Esophagus (tissue), 2 donors: ENCODE measurements around the gene ADRA2C. TPM values are rescaled to one million over a fixed set of nuclear protein-coding genes. Genes with fewer than 3 reads are reported as not detected.

Experiments
- H3K27ac ChIP-seq, 2 donors: one replicate each; pipeline ENCODE4 v1.5.1; 2013; ENCODE audit warnings: low read depth in 2 of 2, mild to moderate bottlenecking in 2 of 2, inconsistent platforms in 1 of 2, low read length in 1 of 2, moderate library complexity in 1 of 2
- H3K27me3 ChIP-seq, 2 donors: one replicate each; pipeline ENCODE4 v1.6.1; 2013; ENCODE audit warnings: low read length in 2 of 2, control low read depth in 1 of 2, mild to moderate bottlenecking in 1 of 2; ENCODE audit not compliant: insufficient read depth in 2 of 2, control insufficient read depth in 1 of 2
- H3K36me3 ChIP-seq, 2 donors: one replicate each; pipeline ENCODE4 v1.6.1; 2013; ENCODE audit warnings: low read length in 1 of 2; ENCODE audit not compliant: control insufficient read depth in 2 of 2, insufficient read depth in 2 of 2
- H3K4me1 ChIP-seq, 2 donors: one replicate each; pipeline ENCODE4 v1.6.1; 2013; ENCODE audit warnings: low read length in 1 of 2; ENCODE audit not compliant: control insufficient read depth in 2 of 2, insufficient read depth in 2 of 2
- H3K4me3 ChIP-seq, 2 donors: one replicate each; pipeline ENCODE4 v1.5.1; 2013; ENCODE audit warnings: low read length in 2 of 2, mild to moderate bottlenecking in 2 of 2, low read depth in 1 of 2, moderate library complexity in 1 of 2
- H3K9me3 ChIP-seq, 2 donors: one replicate each; pipeline ENCODE4 v1.6.1; 2013; ENCODE audit warnings: mild to moderate bottlenecking in 2 of 2, low read depth in 1 of 2, low read length in 1 of 2, moderate library complexity in 1 of 2; ENCODE audit not compliant: control insufficient read depth in 2 of 2, insufficient read depth in 1 of 2
- WGBS, 2 donors: extraction: QIAGEN DNeasy Blood & Tissue Kit; methylation state at CpG; one replicate each; pipeline ENCODE4 v1.1.7; 2013; 5-methylcytosine and 5-hydroxymethylcytosine counted together
- polyA plus RNA-seq, 2 donors: library from polyadenylated mRNA; stranded (reverse); fragments of 200-250 nt; gene quantifications; one replicate each; pipeline ENCODE4 v1.2.3, GENCODE V29; 2013
- donor health status: healthy with polysubstance abuse.
- donor health status: Bipolar disorder and iron deficiency.

Gene ADRA2C
- polyA plus RNA-seq, 2 donors: 0.61 to 1.1 TPM

- Histone ChIP-seq H3K27me3 (peaks cover 0 to 23% of the 10 kb centered on the region in 2 donors), H3K4me3 (no peak overlapping the region), H3K9me3 (peaks cover 11 to 16% of the 10 kb centered on the region in 2 donors), H3K36me3 (no peaks in the 10 kb centered on the region), H3K27ac (no peak overlapping the region), H3K4me1 (peaks cover 6 to 10% of the 10 kb centered on the region in 2 donors)
- 83 to 90% methylated on average over 10 to 11 of the region's 11 CpGs for WGBS, 2 donors
Measured at GRCh38 chr4:3722446-3723231, 43.5 kb upstream of the ADRA2C start.

DNA sequence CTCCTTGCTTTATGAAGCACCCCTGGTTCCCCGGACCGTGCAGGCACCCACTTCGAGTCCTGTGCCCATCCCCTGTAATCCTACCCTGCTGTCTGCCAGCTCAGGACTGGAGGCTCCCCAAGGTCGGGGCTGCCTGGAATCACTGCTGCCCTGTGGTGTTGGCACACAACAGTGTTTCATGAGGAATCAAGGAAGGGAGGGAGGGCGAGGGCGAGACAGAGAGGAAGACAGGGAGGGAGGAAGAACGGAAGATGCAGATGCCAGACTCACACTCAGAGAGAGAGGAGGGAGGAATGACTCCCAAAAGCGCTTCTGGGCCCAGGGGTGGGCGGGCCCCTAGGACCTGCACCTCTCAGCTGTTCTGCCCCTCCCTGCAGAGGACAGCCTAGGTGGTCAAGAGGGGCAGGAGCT, 42.9 kb upstream of the ADRA2C start:
- Histone ChIP-seq H3K27ac (no peak overlapping the region), H3K4me1 (peaks cover 6 to 10% of the 10 kb centered on the region in 2 donors), H3K9me3 (peaks cover 7 to 13% of the 10 kb centered on the region in 2 donors), H3K36me3 (no peaks in the 10 kb centered on the region), H3K27me3 (peaks cover 0 to 23% of the 10 kb centered on the region in 2 donors), H3K4me3 (no peak overlapping the region)
- WGBS, 2 donors: 48 to 61% methylated on average over 7 to 9 of the region's 9 CpGs

DNA sequence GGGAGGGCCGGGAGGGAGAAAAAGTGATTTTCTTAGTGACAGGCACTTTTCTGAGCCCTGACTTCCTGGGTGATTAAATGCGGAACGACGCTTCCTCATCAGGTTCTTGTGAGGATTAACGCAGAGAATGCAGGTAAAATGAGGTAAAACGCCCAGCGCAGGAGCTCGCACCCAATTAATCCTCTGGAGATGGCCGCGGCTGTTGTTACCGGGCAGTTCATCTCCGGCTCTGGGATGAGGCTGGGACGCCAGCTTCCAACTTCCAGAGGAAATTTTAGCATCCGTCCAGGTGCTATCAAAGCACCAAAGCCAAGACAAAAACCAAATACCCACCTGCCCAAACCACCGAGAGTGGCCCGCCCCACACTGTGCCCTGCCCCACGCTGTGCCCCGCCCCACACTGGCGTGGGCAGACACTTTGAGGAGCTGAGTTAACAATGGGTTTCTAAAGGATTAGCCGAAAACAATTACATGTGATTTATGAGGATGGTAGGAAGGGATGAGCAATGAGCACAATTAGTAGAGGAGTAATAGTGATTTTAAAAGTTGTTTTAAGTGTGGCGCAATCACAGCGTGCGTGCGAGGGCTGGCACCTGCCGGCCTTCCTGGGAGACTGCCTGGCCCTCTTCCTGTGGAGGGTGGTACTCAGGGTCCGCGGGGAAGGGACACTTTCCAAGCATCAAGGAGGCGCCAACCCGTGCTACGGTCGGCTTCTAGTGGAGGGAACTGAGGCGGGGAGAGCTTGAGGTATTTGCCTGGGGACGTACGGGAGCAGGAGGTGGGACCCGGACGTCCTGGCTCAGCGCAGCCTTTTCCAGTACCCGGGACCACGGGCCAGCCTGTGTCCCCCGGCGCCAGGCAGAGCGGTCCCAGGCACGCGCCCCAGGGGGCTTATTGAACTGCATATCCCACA, 41.6 kb upstream of the ADRA2C start:
- no peak overlapping the region for H3K27ac ChIP-seq

DNA sequence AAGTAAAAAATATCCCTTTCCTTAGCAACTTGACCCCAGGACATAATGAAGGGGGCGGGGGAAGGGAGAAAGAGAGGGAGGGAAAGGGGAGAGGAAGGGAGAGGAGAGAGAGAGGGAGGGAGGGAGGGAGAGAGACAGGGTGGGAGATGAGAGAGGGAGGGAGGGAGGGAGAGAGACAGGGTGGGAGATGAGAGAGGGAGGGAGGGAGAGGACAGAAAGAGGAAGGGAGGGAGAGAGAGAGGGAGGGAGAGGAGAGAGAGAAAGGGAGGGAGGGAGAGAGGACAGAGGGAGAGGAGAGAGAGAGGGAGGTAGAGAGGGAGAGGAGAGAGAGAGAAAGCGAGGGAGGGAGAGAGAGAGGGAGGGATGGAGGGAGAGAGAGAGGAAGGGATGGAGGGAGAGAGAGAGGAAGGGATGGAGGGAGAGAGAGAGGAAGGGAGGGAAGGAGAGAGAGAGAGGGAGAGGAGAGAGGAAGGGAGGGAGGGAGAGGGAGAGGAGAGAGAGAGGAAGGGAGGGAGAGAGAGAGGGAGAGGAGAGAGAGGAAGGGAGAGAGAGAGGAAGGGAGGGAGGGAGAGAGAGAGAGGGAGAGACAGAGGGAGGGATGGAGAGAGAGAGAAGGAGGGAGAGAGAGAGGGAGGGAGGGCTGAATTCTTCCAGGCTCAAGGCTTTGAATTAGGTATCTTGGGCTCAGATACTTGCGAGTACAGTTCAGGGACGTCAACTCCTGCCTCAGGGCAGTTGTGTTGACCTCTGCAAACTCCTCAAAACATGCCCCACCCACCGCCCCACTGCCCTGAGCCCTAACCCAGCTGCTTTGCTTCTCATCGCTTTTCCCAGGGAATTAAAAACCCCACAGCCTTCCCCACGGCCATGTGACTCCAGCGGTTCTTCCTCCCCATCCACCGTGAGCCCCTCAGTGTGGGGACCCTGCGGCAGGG, 40.0 kb upstream of the ADRA2C start:
- Histone ChIP-seq H3K4me3 (no peak overlapping the region), H3K27me3 (peaks cover 0 to 23% of the 10 kb centered on the region in 2 donors), H3K36me3 (no peaks in the 10 kb centered on the region), H3K9me3 (peaks cover 5 to 7% of the 10 kb centered on the region in 2 donors), H3K4me1 (peaks cover 6 to 10% of the 10 kb centered on the region in 2 donors), H3K27ac (no peak overlapping the region)
- WGBS, 2 donors: 27 to 35% methylated on average over 10 of the region's 10 CpGs

More for the DNA sequence above, 41.6 kb upstream of the ADRA2C start:
- WGBS, 2 donors: 9 to 10% methylated on average over 39 to 44 of the region's 44 CpGs
- H3K4me3 ChIP-seq: no peak overlapping the region
- no peaks in the 10 kb centered on the region for H3K36me3 ChIP-seq
- H3K4me1 ChIP-seq: peaks cover 6 to 10% of the 10 kb centered on the region in 2 donors
- H3K27me3 ChIP-seq: peaks cover 0 to 23% of the 10 kb centered on the region in 2 donors
- peaks cover 5 to 6% of the 10 kb centered on the region in 2 donors for H3K9me3 ChIP-seq

- no peaks in the 10 kb centered on the region for H3K36me3 ChIP-seq
- 61 to 65% methylated on average over 16 of the region's 16 CpGs for WGBS, 2 donors
- H3K27ac ChIP-seq: no peak overlapping the region
- peaks cover 4 to 5% of the 10 kb centered on the region in 2 donors for H3K9me3 ChIP-seq
- H3K4me3 ChIP-seq: no peak overlapping the region
- peaks cover 6 to 8% of the 10 kb centered on the region in 2 donors for H3K4me1 ChIP-seq
- H3K27me3 ChIP-seq: peaks cover 0 to 22% of the 10 kb centered on the region in 2 donors
Measured at GRCh38 chr4:3727847-3728469, 38.2 kb upstream of the ADRA2C start.

DNA sequence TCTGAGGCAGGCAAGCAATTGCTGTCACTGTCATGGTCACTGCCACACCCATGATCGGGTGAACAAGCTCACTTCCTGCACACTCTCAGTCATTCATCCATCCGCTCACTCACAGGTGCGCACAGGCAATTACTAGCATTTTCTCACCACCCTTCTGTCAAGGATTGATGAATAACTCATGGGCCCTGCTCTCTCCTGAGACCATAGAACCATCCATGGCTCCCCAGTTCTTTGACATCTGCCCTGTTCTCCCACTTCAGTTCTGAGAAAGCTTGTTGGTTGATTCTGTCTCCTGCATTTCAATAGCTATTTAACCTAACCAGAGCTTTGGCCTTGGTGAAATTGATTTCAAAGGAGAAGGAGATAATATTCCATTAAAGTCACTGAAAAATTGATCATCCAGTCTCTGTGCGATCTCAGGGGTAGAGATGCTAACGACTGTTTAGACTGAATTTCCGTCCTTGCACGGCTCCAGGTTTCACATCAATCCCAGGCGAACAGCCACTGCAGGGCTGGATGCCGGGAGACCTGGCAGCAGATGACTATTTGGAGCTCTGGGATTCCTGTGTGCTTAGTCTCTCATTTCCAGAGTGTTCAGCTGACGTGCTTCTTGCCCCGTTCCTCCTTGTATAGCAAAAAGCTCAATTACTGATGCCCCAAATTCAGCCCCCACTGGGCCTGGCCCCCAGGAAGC, 36.9 kb upstream of the ADRA2C start:
- no peak overlapping the region for H3K27ac ChIP-seq
- no peak overlapping the region for H3K4me3 ChIP-seq
- H3K9me3 ChIP-seq: peaks cover 3% of the 10 kb centered on the region in 2 donors
- H3K27me3 ChIP-seq: peaks cover 0 to 13% of the 10 kb centered on the region in 2 donors
- WGBS, 2 donors: 47 to 60% methylated on average over 11 of the region's 11 CpGs
- H3K36me3 ChIP-seq: no peaks in the 10 kb centered on the region
- peaks cover 6 to 8% of the 10 kb centered on the region in 2 donors for H3K4me1 ChIP-seq

- WGBS, 2 donors: 47 to 52% methylated on average over 5 of the region's 5 CpGs
- peaks cover 0 to 12% of the 10 kb centered on the region in 2 donors for H3K27me3 ChIP-seq
- no peaks in the 10 kb centered on the region for H3K36me3 ChIP-seq
- peaks cover 3% of the 10 kb centered on the region in 2 donors for H3K9me3 ChIP-seq
- H3K4me3 ChIP-seq: no peak overlapping the region
- no peak overlapping the region for H3K27ac ChIP-seq
- H3K4me1 ChIP-seq: peaks cover 4 to 6% of the 10 kb centered on the region in 2 donors
Measured at GRCh38 chr4:3729882-3730226, 36.3 kb upstream of the ADRA2C start.

DNA sequence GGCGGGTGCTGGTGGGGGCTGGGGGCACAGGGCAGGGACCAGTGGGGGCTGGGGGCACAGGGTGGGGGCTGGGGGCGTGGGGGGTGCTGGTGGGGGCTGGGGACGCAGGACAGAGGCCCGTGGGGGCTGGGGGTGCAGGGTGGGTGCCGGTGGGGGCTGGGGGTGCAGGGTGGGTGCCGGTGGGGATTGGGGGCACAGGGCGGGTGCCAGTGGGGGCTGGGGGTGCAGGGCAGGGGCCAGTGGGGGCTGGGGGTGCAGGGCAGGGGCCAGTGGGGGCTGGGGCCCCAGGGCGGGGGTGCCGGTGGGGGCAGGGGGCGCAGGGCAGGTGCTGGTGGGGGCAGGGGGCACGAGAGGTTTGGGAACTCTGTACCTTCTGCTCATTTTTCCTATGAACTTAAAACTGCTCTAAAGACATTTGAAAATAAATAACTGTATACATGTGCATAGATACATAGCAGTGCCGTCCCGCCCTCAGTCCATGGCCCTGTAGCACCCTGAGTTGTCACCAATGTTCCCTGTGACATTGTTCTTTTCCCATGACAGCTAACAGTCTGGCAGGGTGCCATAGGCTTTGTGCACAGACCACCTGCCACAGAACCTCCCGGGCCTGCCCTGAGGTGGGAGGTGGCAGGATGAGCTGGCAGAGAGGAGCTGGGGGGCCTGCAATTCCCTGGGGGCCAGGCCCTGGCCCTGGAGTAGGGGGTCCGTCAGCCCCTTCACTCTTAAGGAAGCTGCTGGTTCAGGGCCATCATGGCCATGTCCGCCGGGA, 35.6 kb upstream of the ADRA2C start:
- H3K27ac ChIP-seq: no peak overlapping the region
- peaks cover 0 to 5% of the 10 kb centered on the region in 2 donors for H3K27me3 ChIP-seq
- 78% methylated on average over 11 to 17 of the region's 17 CpGs for WGBS, 2 donors
- no peaks in the 10 kb centered on the region for H3K4me1 ChIP-seq
- H3K36me3 ChIP-seq: no peaks in the 10 kb centered on the region
- H3K4me3 ChIP-seq: no peak overlapping the region
- H3K9me3 ChIP-seq: peaks cover 3% of the 10 kb centered on the region in 2 donors
